ENCODE results near the gene PLAAT5. TPM values are rescaled to one million over a fixed set of nuclear protein-coding genes. Genes with fewer than 3 reads are reported as not detected.

Gene PLAAT5, protein sequence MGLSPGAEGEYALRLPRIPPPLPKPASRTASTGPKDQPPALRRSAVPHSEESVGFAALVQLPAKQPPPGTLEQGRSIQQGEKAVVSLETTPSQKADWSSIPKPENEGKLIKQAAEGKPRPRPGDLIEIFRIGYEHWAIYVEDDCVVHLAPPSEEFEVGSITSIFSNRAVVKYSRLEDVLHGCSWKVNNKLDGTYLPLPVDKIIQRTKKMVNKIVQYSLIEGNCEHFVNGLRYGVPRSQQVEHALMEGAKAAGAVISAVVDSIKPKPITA
- under 1 TPM in 1 of 2 donors, not detected in 1; 0.40 TPM for total RNA-seq

DNA sequence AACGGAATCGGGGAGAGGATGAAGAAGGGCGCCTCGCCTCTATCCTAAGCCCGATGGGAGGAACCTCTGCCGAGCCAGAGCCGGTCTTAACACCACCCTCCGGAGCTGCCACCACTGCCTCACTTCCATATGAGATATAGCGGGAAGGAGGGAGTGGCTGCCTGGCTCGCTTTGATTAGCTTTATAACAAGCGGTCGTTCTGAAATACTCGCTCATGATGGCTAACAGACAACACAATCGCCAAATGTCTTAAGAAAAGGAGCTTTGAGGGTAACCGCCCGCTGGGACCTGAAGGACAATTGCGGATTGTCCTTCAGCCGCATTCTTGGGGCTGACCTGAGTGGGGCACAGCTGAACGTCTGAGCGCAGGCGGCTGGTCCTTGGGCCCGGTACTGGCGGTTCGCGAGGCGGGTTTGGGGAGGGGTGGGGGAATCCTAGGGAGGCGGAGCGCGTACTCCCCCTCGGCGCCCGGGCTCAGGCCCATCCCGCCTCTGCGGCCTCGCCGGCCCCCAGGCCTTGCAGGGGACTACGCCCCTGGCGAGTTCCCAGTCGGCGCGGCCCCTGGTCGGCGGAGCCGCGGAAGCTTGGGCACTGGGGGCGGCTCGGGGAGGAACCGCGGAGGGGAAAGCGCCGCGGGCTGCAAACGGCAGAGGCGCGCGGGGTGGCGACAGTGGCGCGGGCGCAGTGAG is at the start of gene PLAAT5:
Gene PLAAT5, minus strand, starts transcription at position 617 of the 689 bp plus-strand sequence. Its CDS starts 133 bp downstream, at position 484.
- peak within 1 kb of the TSS; percentile 20 for H3K27ac ChIP-seq
- peak within 1 kb of the TSS; percentile 42 for H3K4me3 ChIP-seq
- intact Hi-C loops (cut with DNase I) = no loop called here

DNA sequence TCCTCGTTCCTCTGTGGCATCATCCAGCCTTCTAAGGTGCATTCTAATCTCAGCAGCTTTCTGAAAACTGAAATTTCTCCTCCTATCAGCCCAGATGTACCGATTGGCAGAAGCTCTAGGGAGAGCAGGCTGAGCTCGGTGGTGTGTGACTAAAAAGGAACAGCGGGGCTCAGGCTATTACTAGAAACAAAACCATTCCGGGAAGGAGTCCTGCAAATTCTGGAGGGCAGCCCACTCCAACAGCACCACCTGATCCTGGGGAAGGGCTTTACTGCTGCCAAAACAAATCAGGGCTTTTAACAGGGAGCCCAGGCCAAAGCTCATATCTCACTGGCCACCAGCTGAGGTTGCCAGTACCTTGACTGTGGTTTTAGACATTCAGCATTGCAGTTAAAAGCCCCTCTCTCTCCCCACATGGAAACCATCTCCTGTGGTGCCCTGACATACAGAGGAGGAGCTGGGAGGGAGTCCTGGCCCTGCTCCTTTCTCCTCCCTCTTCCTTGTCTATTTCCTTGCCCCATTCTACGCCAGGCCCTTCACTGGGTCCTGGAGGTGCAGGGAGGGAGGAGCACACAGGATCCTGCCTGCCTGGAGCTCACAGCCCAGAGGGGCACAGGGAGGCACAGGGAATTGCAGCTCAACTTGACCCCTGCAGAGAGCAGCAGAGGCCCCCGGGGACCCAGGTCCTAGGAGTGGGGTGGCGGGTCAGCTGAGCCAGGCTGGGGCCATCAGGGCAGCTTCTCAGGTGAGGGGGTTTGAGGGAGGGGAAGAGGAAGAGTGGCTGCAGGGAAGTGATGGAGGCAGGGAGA is 46.5 kb upstream of the PLAAT5 start:
- peaks cover 10% of the 10 kb centered on the region for H3K4me1 ChIP-seq
- TF ChIP-seq, protein P1, sequence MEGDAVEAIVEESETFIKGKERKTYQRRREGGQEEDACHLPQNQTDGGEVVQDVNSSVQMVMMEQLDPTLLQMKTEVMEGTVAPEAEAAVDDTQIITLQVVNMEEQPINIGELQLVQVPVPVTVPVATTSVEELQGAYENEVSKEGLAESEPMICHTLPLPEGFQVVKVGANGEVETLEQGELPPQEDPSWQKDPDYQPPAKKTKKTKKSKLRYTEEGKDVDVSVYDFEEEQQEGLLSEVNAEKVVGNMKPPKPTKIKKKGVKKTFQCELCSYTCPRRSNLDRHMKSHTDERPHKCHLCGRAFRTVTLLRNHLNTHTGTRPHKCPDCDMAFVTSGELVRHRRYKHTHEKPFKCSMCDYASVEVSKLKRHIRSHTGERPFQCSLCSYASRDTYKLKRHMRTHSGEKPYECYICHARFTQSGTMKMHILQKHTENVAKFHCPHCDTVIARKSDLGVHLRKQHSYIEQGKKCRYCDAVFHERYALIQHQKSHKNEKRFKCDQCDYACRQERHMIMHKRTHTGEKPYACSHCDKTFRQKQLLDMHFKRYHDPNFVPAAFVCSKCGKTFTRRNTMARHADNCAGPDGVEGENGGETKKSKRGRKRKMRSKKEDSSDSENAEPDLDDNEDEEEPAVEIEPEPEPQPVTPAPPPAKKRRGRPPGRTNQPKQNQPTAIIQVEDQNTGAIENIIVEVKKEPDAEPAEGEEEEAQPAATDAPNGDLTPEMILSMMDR (IDR thresholded peaks at IDR 0.05) = no peak
- intact Hi-C loops (cut with DNase I) = no loop called here
- H3K27me3 ChIP-seq = no peaks in the 10 kb centered on the region
- H3K9me3 ChIP-seq = no peaks in the 10 kb centered on the region
- H3K36me3 ChIP-seq = no peaks in the 10 kb centered on the region
- H3K27ac ChIP-seq = peak overlapping the region; percentile 73
- DNase-seq = no peak
- H3K9ac ChIP-seq (ENCODE audit: low read depth in 2 of 2, low read length in 2 of 2) = peak overlapping the region; percentile 68 to 75
- H3K4me3 ChIP-seq = peak overlapping the region; percentile 42

More for the DNA sequence above, at the start of gene PLAAT5:
- TF ChIP-seq, protein P1 (IDR thresholded peaks at IDR 0.05) = no peak
- no peaks in the 10 kb centered on the region for H3K9me3 ChIP-seq
- peaks cover 9% of the 10 kb centered on the region for H3K27me3 ChIP-seq
- H3K36me3 ChIP-seq = no peaks in the 10 kb centered on the region
- DNase-seq = peak; percentile 27
- no peaks in the 10 kb centered on the region for H3K4me1 ChIP-seq
- H3K9ac ChIP-seq (ENCODE audit: low read depth in 2 of 2, low read length in 2 of 2) = peak within 1 kb of the TSS; percentile 19 to 56

DNA sequence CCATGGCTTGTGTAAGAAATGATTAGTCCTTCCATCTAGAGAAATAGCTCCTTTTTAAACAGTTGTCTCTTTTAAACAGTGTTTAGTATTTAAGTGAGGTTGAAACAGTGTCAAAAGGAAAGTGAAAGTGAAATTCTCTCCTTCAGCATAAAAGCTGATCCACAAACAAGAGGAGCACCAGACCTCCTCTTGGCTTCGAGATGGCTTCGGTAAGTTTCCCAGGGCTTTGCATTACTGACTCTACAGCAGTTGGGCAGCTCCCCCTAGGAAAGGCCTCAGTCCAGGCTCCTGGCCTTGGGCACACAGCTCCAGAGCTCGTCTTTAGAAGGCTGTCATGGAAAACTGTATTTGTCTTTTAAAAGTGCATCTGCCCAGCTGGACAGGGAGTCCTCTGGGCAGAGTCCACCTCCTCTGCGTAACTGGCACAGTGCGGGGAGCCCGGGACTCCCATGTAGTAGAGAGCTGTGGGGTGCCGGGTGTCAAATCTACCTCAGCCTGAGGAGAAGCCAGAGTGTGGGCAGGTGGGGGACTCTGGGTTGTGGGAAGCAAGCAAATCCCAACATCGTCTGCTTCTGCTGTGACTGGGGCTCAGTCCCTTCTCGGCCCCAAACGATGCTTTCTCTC is 45.8 kb upstream of the PLAAT5 start, which contains the start of gene PLAAT4:
Gene PLAAT4, plus strand, starts transcription at position 140 of the 624 bp plus-strand sequence. Its CDS starts 61 bp downstream, at position 201.
- intact Hi-C loops (cut with DNase I) = no loop called here
- peak within 1 kb of the TSS; percentile 42 for H3K4me3 ChIP-seq
- peak; percentile 46 for DNase-seq
- TF ChIP-seq, protein P1 (IDR thresholded peaks at IDR 0.05) = no peak
- H3K36me3 ChIP-seq = no peaks in the 10 kb centered on the region
- peak within 1 kb of the TSS; percentile 73 for H3K27ac ChIP-seq
- peak within 1 kb of the TSS; percentile 68 to 75 for H3K9ac ChIP-seq (ENCODE audit: low read depth in 2 of 2, low read length in 2 of 2)
- peaks cover 10% of the 10 kb centered on the region for H3K4me1 ChIP-seq
- no peaks in the 10 kb centered on the region for H3K27me3 ChIP-seq
- no peaks in the 10 kb centered on the region for H3K9me3 ChIP-seq

DNA sequence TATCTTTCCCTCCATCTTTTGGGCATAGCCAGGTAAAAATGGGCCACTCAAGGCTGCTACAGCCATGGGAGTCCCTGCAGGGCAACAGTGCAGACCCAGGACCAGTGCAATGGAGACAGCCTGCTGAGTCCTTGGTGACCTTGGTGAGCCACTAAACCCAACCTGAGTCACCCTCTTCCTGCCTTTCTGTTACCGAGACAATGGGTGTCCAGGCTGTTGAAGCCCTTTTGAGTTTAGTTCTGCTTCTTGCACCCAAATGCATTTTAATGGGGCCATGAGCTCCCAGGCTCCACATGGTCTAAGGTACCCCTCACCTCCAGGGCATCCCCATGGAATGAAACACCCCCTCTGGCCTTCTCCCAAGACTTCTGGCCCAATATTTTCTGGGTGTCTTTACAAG is 44.8 kb upstream of the PLAAT5 start:
- Histone ChIP-seq H3K9me3 (no peaks in the 10 kb centered on the region), H3K27ac (peak overlapping the region; percentile 73), H3K4me3 (no peak overlapping the region), H3K36me3 (no peaks in the 10 kb centered on the region), H3K9ac (ENCODE audit: low read depth in 2 of 2, low read length in 2 of 2) (no peak overlapping the region), H3K27me3 (no peaks in the 10 kb centered on the region), H3K4me1 (peaks cover 10% of the 10 kb centered on the region)
- no peak for DNase-seq
- intact Hi-C loops (cut with DNase I) = no loop called here
- TF ChIP-seq, protein P1 (IDR thresholded peaks at IDR 0.05) = no peak

Measured in colonic mucosa (tissue), 4 donors.